ENCODE results near the gene ZBTB5. TPM values are rescaled to one million over a fixed set of nuclear protein-coding genes. Genes with fewer than 3 reads are reported as not detected.

The ZBTB5 gene
- total and polyA plus RNA-seq, 2 of the 13 experiments (the other 11 are each of a cell fraction or from before 2014, with no cell fraction given), result 12.5 to 20.5 TPM

- TF ChIP-seq, protein P1, sequence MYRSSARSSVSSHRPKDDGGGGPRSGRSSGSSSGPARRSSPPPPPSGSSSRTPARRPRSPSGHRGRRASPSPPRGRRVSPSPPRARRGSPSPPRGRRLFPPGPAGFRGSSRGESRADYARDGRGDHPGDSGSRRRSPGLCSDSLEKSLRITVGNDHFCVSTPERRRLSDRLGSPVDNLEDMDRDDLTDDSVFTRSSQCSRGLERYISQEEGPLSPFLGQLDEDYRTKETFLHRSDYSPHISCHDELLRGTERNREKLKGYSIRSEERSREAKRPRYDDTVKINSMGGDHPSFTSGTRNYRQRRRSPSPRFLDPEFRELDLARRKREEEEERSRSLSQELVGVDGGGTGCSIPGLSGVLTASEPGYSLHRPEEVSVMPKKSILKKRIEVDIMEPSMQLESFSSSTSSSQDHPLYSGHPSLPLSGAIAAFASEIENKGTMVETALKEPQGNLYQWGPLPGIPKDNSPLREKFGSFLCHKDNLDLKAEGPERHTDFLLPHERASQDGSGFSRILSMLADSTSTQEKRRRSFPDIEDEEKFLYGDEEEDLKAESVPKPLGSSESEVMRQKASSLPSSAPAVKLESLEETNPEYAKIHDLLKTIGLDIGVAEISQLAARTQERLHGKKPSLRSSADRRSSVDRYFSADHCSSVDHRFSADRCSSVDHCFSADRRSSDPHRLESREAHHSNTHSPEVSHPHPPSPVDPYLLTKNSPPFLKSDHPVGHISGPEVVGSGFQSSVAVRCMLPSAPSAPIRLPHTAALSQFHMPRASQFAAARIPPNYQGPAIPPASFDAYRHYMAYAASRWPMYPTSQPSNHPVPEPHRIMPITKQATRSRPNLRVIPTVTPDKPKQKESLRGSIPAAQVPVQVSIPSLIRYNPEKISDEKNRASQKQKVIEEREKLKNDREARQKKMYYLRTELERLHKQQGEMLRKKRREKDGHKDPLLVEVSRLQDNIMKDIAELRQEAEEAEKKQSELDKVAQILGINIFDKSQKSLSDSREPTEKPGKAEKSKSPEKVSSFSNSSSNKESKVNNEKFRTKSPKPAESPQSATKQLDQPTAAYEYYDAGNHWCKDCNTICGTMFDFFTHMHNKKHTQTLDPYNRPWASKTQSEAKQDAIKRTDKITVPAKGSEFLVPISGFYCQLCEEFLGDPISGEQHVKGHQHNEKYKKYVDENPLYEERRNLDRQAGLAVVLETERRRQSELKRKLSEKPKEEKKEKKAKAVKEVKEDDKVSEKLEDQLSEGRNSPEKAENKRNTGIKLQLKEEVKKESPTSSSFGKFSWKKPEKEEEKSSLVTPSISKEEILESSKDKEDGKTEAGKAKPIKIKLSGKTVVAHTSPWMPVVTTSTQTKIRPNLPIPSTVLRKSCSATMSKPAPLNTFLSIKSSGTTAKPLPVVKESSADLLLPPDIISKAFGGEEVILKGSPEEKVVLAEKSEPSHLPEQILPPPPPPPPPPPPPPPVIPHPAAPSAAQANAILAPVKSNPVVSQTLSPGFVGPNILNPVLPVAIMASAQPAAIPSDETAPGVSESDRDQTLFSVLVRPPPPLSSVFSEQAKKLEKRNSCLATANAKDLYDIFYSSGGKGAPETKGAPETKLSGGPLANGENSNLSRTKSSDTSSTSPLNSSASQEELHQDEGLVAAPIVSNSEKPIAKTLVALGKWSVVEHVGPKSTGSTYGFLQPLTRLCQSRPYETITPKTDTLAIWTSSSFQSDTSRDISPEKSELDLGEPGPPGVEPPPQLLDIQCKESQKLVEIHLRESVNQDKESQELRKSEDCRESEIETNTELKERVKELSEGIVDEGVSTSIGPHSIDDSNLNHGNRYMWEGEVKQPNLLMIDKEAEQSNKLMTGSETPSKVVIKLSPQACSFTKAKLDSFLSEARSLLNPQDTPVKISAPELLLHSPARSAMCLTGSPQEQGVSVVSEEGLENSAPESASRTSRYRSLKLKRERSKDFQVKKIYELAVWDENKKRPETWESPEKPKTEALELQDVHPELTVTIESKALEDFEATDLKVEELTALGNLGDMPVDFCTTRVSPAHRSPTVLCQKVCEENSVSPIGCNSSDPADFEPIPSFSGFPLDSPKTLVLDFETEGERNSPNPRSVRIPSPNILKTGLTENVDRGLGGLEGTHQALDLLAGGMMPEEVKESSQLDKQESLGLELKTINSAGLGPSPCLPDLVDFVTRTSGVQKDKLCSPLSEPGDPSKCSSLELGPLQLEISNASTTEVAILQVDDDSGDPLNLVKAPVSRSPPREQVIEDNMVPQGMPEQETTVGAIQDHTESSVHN (CRISPR knock-in tag; IDR thresholded peaks at IDR 0.05), result peak; percentile 72; the same call in 1 of the 2 replicates
- TF ChIP-seq ZNF589 (CRISPR knock-in tag; conservative IDR thresholded peaks at IDR 0.05) (peak; percentile 62; the same call in 1 of the 2 replicates), NR2C2 (CRISPR knock-in tag; IDR thresholded peaks at IDR 0.05; ENCODE audit: borderline replicate concordance) (peak; percentile 66), ZNF354B (CRISPR knock-in tag; IDR thresholded peaks at IDR 0.05) (no peak), NFE2L2 (IDR thresholded peaks at IDR 0.05; ENCODE audit: low read length) (no peak), ZBTB7A (CRISPR knock-in tag; IDR thresholded peaks at IDR 0.05) (peak; percentile 79; the same call in 1 of the 2 replicates), HOXD1 (CRISPR knock-in tag; IDR thresholded peaks at IDR 0.05) (no peak; the same call in 1 of the 2 replicates), MNT (IDR thresholded peaks at IDR 0.05) (peak; percentile 66), PPARG (CRISPR knock-in tag; conservative IDR thresholded peaks at IDR 0.05) (no peak), ZNF792 (CRISPR knock-in tag; IDR thresholded peaks at IDR 0.05) (peak; percentile 45; the same call in 1 of the 2 replicates), RFX3 (CRISPR knock-in tag; IDR thresholded peaks at IDR 0.05) (no peak), KDM6A (CRISPR knock-in tag; IDR thresholded peaks at IDR 0.05; ENCODE audit: low read depth) (no peak), ZNF367 (CRISPR knock-in tag; IDR thresholded peaks at IDR 0.05; ENCODE audit: borderline replicate concordance) (no peak), ZNF138 (CRISPR knock-in tag; IDR thresholded peaks at IDR 0.05; ENCODE audit: low read depth) (peak; percentile 32; the same call in 1 of the 2 replicates), ZBTB44 (CRISPR knock-in tag; IDR thresholded peaks at IDR 0.05) (0 out of 2 replicates have a peak, but pooled peaks have one; percentile 44)
- TF ChIP-seq, protein P2, sequence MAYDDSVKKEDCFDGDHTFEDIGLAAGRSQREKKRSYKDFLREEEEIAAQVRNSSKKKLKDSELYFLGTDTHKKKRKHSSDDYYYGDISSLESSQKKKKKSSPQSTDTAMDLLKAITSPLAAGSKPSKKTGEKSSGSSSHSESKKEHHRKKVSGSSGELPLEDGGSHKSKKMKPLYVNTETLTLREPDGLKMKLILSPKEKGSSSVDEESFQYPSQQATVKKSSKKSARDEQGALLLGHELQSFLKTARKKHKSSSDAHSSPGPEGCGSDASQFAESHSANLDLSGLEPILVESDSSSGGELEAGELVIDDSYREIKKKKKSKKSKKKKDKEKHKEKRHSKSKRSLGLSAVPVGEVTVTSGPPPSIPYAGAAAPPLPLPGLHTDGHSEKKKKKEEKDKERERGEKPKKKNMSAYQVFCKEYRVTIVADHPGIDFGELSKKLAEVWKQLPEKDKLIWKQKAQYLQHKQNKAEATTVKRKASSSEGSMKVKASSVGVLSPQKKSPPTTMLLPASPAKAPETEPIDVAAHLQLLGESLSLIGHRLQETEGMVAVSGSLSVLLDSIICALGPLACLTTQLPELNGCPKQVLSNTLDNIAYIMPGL (CRISPR knock-in tag; IDR thresholded peaks at IDR 0.05; ENCODE audit: borderline replicate concordance in 1 of 2, low read depth in 1 of 2), result peak; percentile 76 to 93
These were observed 42.8 kb downstream of the ZBTB5 start, which contains the start of gene GRHPR (continued) for GRCh38 chr9:37422289-37423104.

All from HepG2 (cell line).